GM19239 (cell line): Measurements from ENCODE around the gene C6orf136.

Experiments
- DNase-seq: peaks from one replicate; pipeline ENCODE4 v3.0.0; 2011; ENCODE audit warnings: low spot score; ENCODE audit not compliant: insufficient read length
- FAIRE-seq: peaks from 2 replicates; lab custom pipeline; 2011; peaks lifted over from hg19 to GRCh38; lab: Jason Lieb, UNC

Gene C6orf136, protein sequence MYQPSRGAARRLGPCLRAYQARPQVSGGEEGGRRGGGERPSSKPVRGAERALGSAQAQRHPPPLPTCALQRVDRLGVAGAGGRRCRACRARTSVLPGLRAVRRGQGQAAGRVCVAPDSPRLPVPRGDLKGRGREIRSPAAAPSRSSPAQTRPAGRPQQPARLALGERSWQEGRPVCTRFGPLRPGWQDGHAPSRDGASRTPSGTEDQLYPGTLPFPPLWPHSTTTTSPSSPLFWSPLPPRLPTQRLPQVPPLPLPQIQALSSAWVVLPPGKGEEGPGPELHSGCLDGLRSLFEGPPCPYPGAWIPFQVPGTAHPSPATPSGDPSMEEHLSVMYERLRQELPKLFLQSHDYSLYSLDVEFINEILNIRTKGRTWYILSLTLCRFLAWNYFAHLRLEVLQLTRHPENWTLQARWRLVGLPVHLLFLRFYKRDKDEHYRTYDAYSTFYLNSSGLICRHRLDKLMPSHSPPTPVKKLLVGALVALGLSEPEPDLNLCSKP

DNA sequence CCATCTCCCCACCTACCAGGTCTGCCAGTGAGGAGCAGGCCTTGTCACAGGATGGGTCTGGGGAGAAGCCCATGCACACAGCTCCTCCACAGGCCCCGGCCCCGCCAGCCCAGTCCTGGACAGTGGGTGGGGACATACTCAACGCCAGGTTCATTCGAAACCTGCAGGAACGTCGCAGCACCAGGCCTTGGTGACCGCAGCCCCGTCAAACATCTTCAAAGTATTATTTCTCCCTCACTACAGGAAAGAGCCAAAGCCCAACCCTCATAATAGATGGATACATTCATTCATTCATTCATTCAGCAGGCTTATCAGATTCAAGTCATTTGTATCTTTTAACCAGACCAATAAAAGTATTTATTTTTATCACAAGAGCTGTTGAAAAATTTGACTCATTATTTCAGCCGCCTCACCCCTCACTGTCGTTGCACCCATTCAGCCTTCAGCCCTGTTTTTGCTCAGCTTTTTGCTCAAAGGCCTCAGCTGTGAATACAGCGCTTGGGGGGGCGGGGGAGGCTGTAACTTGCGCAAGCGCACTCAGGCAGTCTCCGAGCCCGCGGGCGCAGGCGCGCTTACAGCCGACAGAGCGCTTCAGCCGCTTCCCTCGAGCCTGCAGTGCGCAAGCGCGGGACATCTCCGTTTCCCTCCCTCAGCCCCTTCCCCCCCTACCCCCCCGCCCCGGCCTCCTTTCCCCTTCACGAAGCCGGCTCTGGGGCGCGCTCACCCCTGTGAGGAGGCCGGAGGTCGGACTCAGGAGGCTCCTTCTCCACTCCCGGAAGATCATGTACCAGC lies at the start of gene C6orf136:
TSS of gene C6orf136 (plus strand) at position 684 of the 792 bp plus-strand sequence. CDS start at position 783, 99 bp downstream.
- FAIRE-seq = peak; percentile 88

DNA sequence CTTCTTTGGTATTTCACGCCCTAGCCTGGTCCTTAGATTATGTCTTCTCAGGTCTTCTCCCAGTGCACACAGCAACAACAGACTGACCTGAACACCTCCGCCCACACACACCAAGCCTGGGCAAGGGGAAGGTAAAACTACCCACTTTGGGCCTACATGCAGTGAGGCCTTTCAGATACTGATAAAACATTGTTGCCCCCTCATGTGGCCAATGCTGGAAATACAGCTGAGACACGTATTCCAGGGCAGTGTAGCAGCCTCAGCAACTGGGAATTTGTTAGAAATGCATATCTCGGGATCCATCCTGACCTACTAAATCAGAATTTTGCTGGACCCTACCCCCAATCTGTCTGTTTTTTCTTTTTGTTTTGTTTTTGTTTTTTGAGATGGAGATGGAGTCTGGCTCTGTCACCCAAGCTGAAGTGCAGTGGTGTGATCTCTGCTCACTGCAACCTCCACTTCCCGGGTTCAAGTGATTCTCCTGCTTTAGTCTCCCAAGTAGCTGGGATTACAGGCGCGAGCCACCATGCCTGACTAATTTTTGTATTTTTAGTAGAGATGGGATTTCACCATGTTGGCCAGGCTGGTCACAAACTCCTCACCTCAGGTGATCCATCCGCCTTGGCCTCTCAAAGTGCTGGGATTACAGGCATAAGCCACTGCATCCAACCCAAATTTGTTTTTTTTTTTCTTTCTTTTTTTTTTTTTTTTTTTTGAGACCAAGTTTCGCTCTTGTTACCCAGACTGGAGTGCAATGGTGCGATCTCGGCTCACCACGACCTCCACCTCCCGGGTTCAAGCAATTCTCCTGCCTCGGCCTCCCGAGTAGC lies 49.4 kb upstream of the C6orf136 start:
- DNase-seq (peak; percentile 71), FAIRE-seq (peak; percentile 83)

More for the DNA sequence above, at the start of gene C6orf136:
- DNase-seq = peak; percentile 92

DNA sequence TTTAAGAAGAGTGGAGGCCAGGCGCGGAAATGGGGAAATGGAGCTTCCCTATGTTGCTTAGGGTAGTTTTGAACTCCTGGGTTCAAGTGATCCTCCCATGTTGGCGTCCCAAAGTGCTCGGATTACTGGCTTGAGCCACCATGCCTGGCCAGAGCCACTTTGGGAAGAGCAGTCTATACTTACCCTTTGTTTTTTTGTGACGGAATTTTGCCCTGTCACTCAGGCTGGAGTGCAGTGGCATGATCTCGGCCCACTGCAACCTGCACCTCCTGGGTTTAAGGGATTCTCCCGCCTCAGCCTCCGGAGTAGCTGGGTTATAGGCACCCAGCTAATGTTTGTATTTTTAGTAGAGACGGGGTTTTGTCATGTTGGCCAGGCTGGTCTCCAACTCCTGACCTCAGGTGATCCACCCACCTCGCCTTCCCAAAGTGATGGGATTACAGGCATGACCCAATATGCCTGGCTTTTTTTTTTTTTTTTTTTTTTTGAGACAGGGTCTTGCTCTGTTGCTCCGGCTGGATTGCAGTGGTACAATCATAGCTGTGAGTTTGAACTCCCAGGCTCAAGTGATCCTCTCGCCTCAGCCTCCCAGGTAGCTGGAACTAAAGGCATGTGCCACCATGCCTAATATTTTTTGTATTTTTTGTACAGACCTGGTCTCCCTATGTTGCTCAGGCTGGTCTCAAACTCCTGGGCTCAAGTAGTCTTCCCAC lies 47.9 kb upstream of the C6orf136 start:
- DNase-seq (no peak), FAIRE-seq (no peak)

DNA sequence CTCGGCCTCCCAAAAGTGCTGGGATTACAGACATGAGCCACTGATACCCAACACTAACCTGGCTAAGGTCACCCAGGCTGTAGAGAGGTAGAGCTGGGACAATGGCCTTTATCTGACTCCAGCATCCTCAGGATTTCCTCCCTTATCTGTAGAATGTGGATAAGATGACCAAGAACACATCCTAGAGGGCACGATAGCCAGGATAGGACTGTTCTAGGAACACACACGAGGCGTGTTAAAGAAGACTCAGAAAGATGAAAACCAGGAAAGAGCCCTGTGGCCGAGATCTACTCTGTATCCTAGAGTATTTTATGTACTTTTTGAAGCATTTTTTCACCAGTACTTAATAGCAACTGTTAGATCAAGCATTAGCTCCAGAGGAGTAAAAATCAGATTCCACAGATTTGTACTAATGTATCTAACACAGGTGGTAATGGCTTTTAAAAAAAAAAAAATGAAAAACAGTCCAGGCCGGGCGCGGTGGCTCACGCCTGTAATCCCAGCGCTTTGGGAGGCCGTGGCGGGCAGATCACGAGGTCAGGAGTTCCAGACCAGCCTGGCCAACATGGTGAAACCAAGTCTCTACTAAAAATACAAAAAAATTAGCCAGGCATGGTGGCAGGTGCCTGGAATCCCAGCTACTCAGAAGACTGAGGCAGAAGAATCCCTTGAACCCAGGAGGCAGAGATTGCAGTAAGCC lies 47.2 kb upstream of the C6orf136 start:
- FAIRE-seq (no peak), DNase-seq (no peak)

GRCh38 chr6:30600451-30600961 lies 46.4 kb upstream of the C6orf136 start:
- DNase-seq (no peak), FAIRE-seq (no peak)

- DNase-seq = no peak
- no peak for FAIRE-seq
Measured at GRCh38 chr6:30601436-30601814, 45.5 kb upstream of the C6orf136 start.

DNA sequence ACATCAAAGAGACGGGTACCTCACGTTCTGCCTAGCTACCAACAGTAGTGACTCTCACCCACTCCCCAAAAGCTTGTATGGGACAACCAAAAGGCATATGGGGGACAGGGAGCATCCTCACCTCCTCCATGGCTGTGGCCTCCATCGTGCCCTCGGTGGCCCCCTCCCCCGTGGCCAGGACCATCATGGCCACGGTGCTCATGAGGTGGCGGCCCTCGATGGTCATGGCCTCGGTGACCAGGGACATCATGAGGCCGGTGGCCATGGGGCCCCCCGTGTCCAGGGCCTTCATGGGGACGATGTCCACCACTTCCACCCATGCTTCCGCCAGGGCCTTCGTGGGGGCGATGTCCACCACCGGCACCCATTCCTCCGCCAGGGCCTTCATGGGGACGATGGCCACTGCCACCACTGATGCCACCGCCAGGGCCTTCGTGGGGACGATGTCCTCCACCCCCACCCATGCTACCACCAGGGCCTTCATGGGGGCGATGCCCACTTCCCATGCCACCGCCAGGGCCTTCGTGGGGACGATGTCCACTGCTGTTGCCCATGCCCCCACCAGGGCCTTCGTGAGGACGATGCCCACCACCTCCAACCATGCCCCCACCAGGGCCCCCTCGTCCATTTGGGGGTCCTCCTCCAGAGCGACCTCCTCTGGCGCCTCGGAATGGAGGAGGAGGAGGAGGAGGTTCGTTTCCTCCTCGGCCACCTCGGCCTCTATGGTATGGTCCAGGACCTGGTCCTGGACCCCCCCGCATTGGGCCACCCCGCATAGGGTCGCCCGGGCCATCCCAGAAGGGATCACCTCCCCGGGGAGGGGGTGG lies 44.9 kb upstream of the C6orf136 start:
- FAIRE-seq (no peak), DNase-seq (no peak)

DNA sequence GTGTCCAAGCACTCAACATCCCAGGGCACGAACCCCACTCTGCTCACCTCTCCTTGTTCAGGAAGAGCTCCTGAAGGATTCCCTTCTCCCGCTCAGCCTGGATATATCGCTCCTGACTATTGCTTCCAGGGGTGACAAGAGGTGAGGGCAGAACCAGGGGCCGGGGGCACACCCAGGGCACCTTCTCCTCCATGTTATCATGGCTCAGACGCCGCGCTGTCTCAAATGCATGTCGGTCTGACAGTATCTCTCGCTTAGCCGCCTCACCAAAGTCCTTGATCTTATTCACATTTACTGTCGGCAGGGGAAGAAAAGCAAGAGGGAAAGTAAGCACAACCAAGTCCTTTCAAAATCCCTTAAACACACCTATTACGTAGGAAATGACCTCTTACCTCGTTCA lies 43.0 kb upstream of the C6orf136 start:
- FAIRE-seq = no peak
- no peak for DNase-seq

GRCh38 chr6:30610065-30610464 lies 36.9 kb upstream of the C6orf136 start:
- FAIRE-seq (no peak), DNase-seq (no peak)

DNA sequence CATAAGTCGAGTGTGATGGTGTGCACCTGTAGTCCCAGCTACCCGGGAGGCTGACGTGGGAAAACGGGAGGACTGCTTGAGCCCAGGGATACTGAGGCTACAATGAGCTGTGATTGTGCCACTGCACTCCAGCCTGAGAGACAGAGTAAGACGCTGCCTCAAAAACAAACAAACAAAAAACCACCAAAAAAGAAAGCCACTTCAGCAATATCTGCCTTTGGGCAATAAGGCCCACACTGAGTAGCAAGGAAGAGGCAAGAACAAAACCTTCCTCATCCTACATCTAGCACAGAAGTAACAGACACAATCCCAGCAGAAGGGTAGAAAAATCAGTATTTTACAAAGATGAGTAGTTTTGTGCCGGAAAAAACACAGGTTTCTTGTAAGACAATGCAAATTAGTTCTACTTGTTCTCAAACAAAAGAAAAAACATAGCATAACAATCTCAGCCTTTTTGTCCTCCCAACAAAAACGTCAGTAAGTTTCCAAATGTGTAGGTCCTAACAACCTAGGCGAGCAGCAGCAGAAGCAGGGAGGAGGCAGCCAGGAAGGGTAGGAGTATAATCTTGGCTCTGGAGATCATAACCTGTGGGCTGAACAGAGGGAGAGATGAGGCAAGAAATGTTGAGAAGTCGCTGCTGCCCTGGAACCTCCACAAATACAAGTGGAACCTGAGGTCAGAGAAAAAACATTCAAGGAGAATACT lies 35.6 kb upstream of the C6orf136 start:
- FAIRE-seq (no peak), DNase-seq (no peak)

DNA sequence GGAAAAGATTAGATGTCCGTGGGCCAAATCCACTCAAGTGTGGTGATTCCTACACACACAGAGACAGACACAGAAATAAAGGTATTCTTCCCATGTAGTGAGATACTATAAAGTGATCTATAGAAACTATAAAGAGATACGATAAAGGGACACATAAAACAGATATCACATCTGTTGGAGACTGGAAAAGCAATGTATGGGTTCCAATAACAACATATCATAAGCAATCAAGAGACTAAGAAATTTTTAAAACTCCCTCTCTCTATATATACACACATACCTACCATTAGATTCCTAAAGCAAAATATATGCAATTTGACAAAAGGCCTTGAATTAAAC lies 35.1 kb upstream of the C6orf136 start:
- no peak for FAIRE-seq
- DNase-seq = no peak

DNA sequence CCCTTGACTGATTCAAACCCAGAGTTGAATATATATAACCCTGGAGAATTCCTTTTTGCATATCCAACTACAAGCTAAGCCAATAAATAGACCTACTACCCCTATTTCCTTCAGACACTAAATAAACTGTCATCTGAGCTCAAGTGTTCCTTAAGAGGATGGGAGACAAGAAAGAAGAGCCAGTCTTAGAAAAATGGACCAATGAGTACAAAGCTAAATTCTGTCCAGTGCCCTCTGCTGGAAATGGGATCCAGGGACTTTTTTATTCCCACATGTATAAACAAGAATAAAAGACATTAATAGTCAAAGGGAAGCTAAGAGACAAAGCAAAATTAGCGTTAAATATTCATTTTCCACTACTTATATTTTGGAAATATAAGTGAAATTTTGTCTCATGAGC lies 34.7 kb upstream of the C6orf136 start:
- no peak for DNase-seq
- no peak for FAIRE-seq

- DNase-seq (no peak), FAIRE-seq (no peak)
Measured at GRCh38 chr6:30612687-30613248, 34.2 kb upstream of the C6orf136 start.

DNA sequence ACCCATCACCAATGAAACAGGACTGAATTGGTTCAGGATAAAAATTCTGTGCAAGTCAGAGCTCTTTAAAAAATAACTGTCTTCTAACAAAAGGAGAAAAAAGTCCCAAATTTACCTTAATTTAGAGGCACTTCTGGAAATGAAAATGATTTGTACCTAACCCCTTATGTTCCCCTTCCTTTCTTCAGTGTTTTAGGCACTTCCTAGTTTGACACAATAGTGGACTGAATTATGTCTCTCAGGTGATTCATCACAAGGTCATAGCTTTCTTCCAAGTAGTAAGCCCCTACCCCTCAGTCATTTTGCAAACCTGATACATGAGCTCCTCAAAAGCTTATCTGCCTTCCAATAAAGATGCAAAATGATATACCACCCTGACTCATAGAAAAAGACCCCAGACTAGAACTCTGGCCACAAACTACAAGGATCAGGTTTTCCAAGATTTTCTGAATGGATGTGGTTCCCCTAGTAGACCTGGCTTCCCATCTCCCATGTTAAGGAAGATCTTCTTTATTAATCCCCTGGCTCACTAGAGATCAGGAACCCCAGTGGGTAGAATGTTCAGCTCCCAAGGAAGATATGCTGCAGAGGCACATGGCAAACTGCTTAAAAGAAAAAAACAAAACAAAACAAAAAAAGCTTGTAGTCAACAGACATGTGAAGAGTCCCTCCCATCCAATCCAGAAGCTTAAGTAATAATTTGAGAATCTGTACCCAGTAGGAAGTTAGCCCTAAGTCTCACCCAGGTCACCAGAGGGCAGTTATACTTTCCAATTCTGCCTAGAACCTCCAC lies 33.5 kb upstream of the C6orf136 start:
- no peak for FAIRE-seq
- DNase-seq = no peak

DNA sequence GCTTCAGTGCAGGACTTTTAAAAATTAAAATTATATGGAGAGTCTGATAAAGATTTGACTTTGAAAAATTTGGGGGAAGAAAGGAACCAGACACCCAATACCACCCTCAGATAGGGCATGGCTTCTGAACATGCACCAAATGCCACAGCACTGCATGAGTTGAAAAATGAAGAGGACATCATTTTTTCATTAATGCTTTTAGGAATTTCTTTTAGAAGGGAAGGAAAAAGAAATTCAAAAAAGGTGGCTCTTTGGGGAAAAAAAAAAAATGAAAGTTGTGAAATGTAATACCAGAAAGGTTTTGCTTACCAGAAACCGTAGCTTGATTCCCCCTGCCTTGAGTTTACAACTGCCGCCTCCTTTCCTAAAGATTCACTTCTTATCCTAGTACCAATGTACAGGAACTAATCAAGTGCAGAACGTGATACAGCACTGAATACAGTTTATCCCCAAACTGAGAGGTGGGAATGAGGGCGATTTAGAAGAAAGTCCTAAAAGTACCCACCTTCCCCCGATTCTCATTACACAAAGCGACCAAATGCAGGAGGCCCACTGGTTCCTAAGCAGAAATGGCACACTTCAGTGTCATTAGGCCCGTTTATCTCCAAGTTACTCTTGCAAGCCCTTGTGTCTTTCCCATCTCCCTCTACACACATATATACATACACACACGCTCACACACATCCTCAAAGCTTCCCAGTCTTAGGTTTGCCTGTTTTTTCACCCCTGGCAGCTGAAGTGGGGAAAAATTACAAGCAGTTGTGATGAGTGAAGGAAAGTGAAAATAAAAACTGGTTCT lies 32.7 kb upstream of the C6orf136 start:
- no peak for DNase-seq
- no peak for FAIRE-seq

DNA sequence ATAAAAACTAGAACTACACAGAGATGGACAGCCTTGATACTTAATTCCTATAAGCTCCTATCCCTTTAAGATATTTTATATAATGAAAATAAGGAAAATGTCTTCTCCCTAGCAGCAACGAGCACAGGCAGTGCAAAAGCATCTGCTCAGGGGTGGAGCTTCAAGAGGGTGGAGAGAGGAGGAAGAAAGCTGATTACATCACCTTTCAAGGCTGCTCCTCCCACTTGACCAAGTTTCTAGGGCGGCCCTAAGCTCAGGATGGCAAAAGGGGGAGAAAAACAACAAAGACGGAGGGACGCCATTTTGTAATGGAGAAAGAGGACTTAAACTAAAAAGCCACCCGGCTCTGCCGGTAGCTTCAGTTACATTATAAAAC lies 32.1 kb upstream of the C6orf136 start:
- FAIRE-seq = peak; percentile 94

More for the DNA sequence above, 32.1 kb upstream of the C6orf136 start:
- peak; percentile 57 for DNase-seq
